Measurements from ENCODE around the gene ANKRD7. TPM values are rescaled to one million over a fixed set of nuclear protein-coding genes. Genes with fewer than 3 reads are reported as not detected.

The ANKRD7 gene, protein sequence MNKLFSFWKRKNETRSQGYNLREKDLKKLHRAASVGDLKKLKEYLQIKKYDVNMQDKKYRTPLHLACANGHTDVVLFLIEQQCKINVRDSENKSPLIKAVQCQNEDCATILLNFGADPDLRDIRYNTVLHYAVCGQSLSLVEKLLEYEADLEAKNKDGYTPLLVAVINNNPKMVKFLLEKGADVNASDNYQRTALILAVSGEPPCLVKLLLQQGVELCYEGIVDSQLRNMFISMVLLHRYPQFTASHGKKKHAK
- not detected in 2 replicates for total RNA-seq

- intact Hi-C loops (cut with micrococcal nuclease): no loop called here
These were observed at the start of gene ANKRD7 for GRCh38 chr7:118224521-118224920. Gene ANKRD7, plus strand, starts transcription at chr7:118224704. Its CDS starts 127 bp downstream, at chr7:118224831.

- intact Hi-C loops (cut with micrococcal nuclease): no loop called here
These were observed 48.8 kb upstream of the ANKRD7 start for GRCh38 chr7:118175740-118176139.

- intact Hi-C loops (cut with micrococcal nuclease): no loop called here
These were observed 45.3 kb upstream of the ANKRD7 start for GRCh38 chr7:118179191-118179590.

GRCh38 chr7:118182593-118183427 lies 41.7 kb upstream of the ANKRD7 start:
- intact Hi-C loops (cut with micrococcal nuclease): loop anchor here (1.0 to 5.0 kb wide), 3 partner anchors 30 to 1971 kb away; partner anchors contain the start of genes CAPZA2 and TES

DNA sequence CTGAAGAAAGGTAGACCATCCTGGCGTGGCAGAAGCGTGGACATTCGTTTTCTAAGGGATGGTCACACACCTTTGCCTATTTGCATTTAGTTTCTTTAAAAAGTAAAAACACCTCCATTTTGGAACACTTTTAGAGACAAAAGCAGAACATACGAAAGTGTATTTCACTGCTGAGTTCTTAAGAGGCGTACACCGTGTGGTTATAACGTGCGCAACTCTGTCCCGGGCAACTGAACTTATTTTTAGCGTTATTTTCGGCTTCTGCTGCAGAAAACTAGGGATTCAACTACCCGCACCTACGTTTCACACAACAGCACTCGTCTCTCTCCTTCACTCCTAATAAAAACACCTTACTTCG lies 41.1 kb upstream of the ANKRD7 start:
- intact Hi-C loops (cut with micrococcal nuclease): loop anchor here (1.0 to 5.0 kb wide), 3 partner anchors 30 to 1971 kb away; partner anchors contain the start of genes CAPZA2 and TES

- intact Hi-C loops (cut with micrococcal nuclease): loop anchor here (1.0 to 5.0 kb wide), 8 partner anchors 12 to 1972 kb away; partner anchors contain the start of genes CAPZA2 and TES
These were observed 40.5 kb upstream of the ANKRD7 start, which contains the start of gene LSM8 for GRCh38 chr7:118183786-118184564. Gene LSM8, plus strand, starts transcription at chr7:118184164. Its CDS starts 60 bp downstream, at chr7:118184224.

GRCh38 chr7:118184565-118184940 lies 40.0 kb upstream of the ANKRD7 start:
- intact Hi-C loops (cut with micrococcal nuclease): loop anchor here (1.0 to 5.0 kb wide), 6 partner anchors 12 to 1972 kb away; partner anchors contain the start of gene TES

GRCh38 chr7:118185163-118185860 lies 39.2 kb upstream of the ANKRD7 start:
- intact Hi-C loops (cut with micrococcal nuclease): no loop called here

GRCh38 chr7:118186501-118186900 lies 38.0 kb upstream of the ANKRD7 start:
- intact Hi-C loops (cut with micrococcal nuclease): no loop called here

DNA sequence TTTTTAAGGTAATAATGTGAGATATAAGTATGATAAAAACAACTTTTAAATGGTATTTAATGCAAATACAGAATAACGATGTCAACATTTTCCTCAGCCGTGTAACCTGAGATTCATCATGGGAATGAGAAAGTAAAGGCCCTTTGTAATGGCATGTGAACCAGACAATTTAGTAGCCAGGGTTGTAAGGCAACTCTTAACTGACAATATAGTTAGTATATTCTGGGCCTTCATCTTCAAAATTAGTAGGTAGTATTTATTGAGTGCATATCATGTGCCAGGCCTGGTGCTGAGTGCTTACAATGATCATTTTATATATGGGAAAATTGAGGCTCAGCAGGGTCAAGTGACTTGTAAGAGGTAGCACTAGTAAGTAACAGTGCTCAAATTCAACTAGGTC lies 29.9 kb upstream of the ANKRD7 start:
- intact Hi-C loops (cut with micrococcal nuclease): loop anchor here (2.0 kb wide), 1 partner anchor 736 kb away; no protein-coding TSS in a partner anchor

GRCh38 chr7:118195837-118196474 lies 28.5 kb upstream of the ANKRD7 start:
- intact Hi-C loops (cut with micrococcal nuclease): loop anchor here (1.0 to 2.0 kb wide), 4 partner anchors 12 to 983 kb away; partner anchors contain the start of gene LSM8

- intact Hi-C loops (cut with micrococcal nuclease): no loop called here
These were observed 22.4 kb upstream of the ANKRD7 start for GRCh38 chr7:118202061-118202460.

DNA sequence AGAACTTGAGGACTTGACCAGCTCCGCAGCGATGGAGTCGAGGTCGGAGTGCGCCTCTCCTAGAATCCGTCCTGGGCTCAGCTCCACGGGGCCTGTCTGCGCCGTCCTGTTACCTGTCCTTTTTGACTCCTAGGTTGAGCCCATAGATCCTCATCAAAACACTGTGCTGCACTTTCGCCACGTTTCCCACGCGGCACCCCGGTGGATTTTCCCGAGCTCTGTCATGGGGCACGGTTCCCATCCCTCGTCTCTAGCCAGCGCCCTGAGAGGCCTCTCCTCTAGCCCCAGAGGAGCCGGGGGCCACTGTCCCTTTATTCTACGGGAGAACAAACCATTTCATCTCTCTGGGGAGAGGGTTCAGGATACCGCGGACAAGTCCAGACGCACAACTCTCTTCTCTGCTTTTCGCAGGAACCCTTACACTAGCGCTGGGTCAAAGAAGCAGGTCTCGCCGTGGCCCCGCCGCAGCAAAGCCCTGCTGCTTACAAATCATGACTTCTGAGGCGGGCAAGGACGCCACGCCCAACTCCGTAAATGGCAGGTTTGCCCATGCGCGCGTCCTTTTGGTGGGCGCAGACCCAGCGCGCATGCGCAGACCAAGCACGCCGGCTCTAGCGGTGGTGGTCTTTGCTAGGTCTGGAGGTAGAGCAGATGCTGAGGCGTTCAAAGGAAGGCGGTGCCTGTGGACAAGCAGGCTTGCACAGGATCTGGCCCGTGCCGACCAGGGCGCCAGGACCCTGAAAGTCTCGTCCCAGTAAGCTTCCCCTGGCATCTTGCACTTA lies 10.3 kb upstream of the ANKRD7 start:
- intact Hi-C loops (cut with micrococcal nuclease): no loop called here

DNA sequence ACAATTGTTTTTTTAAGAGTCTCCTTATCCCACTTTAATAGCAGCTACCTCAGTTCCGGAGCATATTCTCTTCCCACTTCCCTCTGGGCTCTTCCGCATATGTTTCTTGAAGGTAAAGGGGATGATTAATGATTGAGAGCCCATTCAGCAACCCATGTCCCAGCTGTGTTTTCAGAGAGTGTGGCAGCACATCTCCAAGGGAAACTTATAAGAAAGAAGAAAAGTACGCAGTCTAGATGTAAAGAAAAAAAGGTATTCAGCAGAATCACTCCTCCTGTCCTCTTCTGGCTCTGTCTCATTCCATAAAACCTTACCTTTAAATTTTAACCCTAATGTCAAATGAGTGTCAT lies 9.7 kb upstream of the ANKRD7 start:
- intact Hi-C loops (cut with micrococcal nuclease): no loop called here

- intact Hi-C loops (cut with micrococcal nuclease): no loop called here
These were observed 7.3 kb upstream of the ANKRD7 start for GRCh38 chr7:118217210-118217619.

GRCh38 chr7:118218413-118219156 lies 5.9 kb upstream of the ANKRD7 start:
- intact Hi-C loops (cut with micrococcal nuclease): no loop called here

GRCh38 chr7:118219157-118219512 lies 5.4 kb upstream of the ANKRD7 start:
- intact Hi-C loops (cut with micrococcal nuclease): no loop called here

DNA sequence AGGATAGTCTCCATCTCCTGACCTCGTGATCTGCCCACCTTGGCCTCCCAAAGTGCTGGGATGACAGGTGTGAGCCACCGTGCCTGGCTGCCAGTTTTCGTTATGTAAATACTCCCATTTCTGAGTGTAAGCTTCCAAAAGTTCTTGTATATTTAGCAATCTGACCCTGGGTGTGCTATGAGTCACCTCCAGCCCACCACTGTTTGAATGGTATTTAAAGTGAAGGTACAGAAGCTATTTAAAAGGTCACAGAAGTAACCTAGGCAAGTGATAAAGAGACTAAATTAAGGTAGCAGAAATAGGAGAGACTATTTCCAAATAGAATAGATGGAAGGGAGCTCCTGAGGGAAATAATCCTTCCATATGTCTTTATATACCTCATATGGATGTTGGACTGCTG lies 3.9 kb upstream of the ANKRD7 start:
- intact Hi-C loops (cut with micrococcal nuclease): no loop called here

- intact Hi-C loops (cut with micrococcal nuclease): no loop called here
These were observed 1.9 kb upstream of the ANKRD7 start for GRCh38 chr7:118222591-118222990.
